GM06990 (cell line): ENCODE results near the gene RNF181.

Experiments used
- DNase-seq: peaks from one replicate; pipeline ENCODE4 v3.0.0-alpha.2; 2011; ENCODE audit not compliant: insufficient read length; ENCODE audit errors: extremely low read depth
- H3K27me3 ChIP-seq: replicated peaks from 2 replicates; pipeline ENCODE4 v1.6.0; 2011; ENCODE audit warnings: low read length; ENCODE audit not compliant: control insufficient read depth, insufficient read depth
- H3K36me3 ChIP-seq: 2 replicates; pipeline ENCODE4 v1.5.1; 2011; ENCODE audit warnings: low read length; ENCODE audit not compliant: control insufficient read depth, insufficient read depth
- H3K4me3 ChIP-seq: replicated peaks from 2 replicates; pipeline ENCODE4 v1.5.1; 2011; ENCODE audit warnings: low read depth, mild to moderate bottlenecking, control low read depth, low read length
- CTCF ChIP-seq: IDR thresholded peaks from 2 replicates; pipeline ENCODE4 v1.5.1; 2011; ENCODE audit warnings: low read length, control low read depth, mild to moderate bottlenecking, inconsistent platforms; ENCODE audit not compliant: insufficient read depth, poor library complexity, severe bottlenecking

The RNF181 gene

GRCh38 chr2:85549095-85549494 lies 46.5 kb upstream of the RNF181 start:
- no peak for TF ChIP-seq CTCF
- no peak for DNase-seq
- Histone ChIP-seq H3K36me3 (peaks cover 20% of the 10 kb centered on the region), H3K27me3 (no peaks in the 10 kb centered on the region), H3K4me3 (no peak overlapping the region)

GRCh38 chr2:85549826-85550225 lies 45.7 kb upstream of the RNF181 start:
- Histone ChIP-seq H3K27me3 (no peaks in the 10 kb centered on the region), H3K4me3 (no peak overlapping the region), H3K36me3 (peaks cover 20% of the 10 kb centered on the region)
- TF ChIP-seq CTCF = no peak
- no peak for DNase-seq

- no peak for TF ChIP-seq CTCF
- H3K27me3 ChIP-seq = no peaks in the 10 kb centered on the region
- DNase-seq = no peak
- peaks cover 24% of the 10 kb centered on the region for H3K36me3 ChIP-seq
- H3K4me3 ChIP-seq = no peak overlapping the region
These were observed 45.1 kb upstream of the RNF181 start for GRCh38 chr2:85550486-85550885.

GRCh38 chr2:85551698-85552678 lies 43.6 kb upstream of the RNF181 start:
- TF ChIP-seq CTCF = peak; percentile 82
- Histone ChIP-seq H3K36me3 (peaks cover 22% of the 10 kb centered on the region), H3K4me3 (no peak overlapping the region), H3K27me3 (no peaks in the 10 kb centered on the region)
- peak; percentile 48 for DNase-seq

GRCh38 chr2:85553184-85553583 lies 42.4 kb upstream of the RNF181 start:
- no peak for TF ChIP-seq CTCF

More at GRCh38 chr2:85553184-85553583, 42.4 kb upstream of the RNF181 start:
- Histone ChIP-seq H3K4me3 (no peak overlapping the region), H3K36me3 (peaks cover 24% of the 10 kb centered on the region), H3K27me3 (no peaks in the 10 kb centered on the region)
- no peak for DNase-seq
